ENCODE results near the gene GSTP1. TPM values are rescaled to one million over a fixed set of nuclear protein-coding genes. Genes with fewer than 3 reads are reported as not detected.

Gene GSTP1
- total and polyA plus RNA-seq, 7 donors: 224 to 410 (median 285) TPM

- TF ChIP-seq CTCF (IDR thresholded peaks at IDR 0.05): no peak
- H3K27me3 ChIP-seq (ENCODE audit: insufficient read depth in 3 of 3, low read length in 2 of 3): no peaks in the 10 kb centered on the region
- no peaks in the 10 kb centered on the region for H3K36me3 ChIP-seq (ENCODE audit: insufficient read depth in 1 of 2, low read depth in 1 of 2)
- no peak overlapping the region for H3K4me3 ChIP-seq
- H3K4me1 ChIP-seq: peaks cover 15% of the 10 kb centered on the region
- ATAC-seq (no peak), DNase-seq (peak in 1 of 2 donors; percentile 48)
- H3K9me3 ChIP-seq: no peaks in the 10 kb centered on the region
- WGBS, 3 donors: 82 to 91% (median 86%) methylated on average over 15 of the region's 15 CpGs
- intact Hi-C loops (cut with DNase I): loop anchor here (5.0 kb wide), 1 partner anchor 34 kb away; no protein-coding TSS in a partner anchor
- peak overlapping the region; percentile 94 for H3K27ac ChIP-seq
Measured at GRCh38 chr11:67627812-67628624, 44.4 kb downstream of the GSTP1 start.

GRCh38 chr11:67628710-67629385, 45.2 kb downstream of the GSTP1 start:
- peaks cover 15% of the 10 kb centered on the region for H3K4me1 ChIP-seq
- H3K36me3 ChIP-seq (ENCODE audit: insufficient read depth in 1 of 2, low read depth in 1 of 2): no peaks in the 10 kb centered on the region
- no peaks in the 10 kb centered on the region for H3K27me3 ChIP-seq (ENCODE audit: insufficient read depth in 3 of 3, low read length in 2 of 3)
- H3K27ac ChIP-seq: peak overlapping the region; percentile 94
- WGBS, 3 donors: 31 to 49% (median 36%) methylated on average over 25 of the region's 25 CpGs
- ATAC-seq (no peak), DNase-seq (no peak)
- no peaks in the 10 kb centered on the region for H3K9me3 ChIP-seq
- intact Hi-C loops (cut with DNase I): loop anchor here (5.0 kb wide), 1 partner anchor 33 kb away; no protein-coding TSS in a partner anchor
- peak overlapping the region; percentile 83 for H3K4me3 ChIP-seq
- no peak for TF ChIP-seq CTCF (IDR thresholded peaks at IDR 0.05)

- no peaks in the 10 kb centered on the region for H3K9me3 ChIP-seq
- peaks cover 15% of the 10 kb centered on the region for H3K4me1 ChIP-seq
- WGBS, 3 donors: 1 to 2% (median 1%) methylated on average over 57 to 102 of the region's 102 CpGs
- intact Hi-C loops (cut with DNase I): loop anchor here (5.0 to 10.0 kb wide), 2 partner anchors 33 to 175 kb away; no protein-coding TSS in a partner anchor
- H3K4me3 ChIP-seq: peak within 1 kb of the TSS; percentile 83
- DNase-seq (peak; percentile 85 to 92), ATAC-seq (peak; percentile 67 to 79 (median 72))
- H3K27me3 ChIP-seq (ENCODE audit: insufficient read depth in 3 of 3, low read length in 2 of 3): no peaks in the 10 kb centered on the region
- TF ChIP-seq CTCF (IDR thresholded peaks at IDR 0.05): peak; percentile 82
- no peaks in the 10 kb centered on the region for H3K36me3 ChIP-seq (ENCODE audit: insufficient read depth in 1 of 2, low read depth in 1 of 2)
- peak within 1 kb of the TSS; percentile 94 for H3K27ac ChIP-seq
Measured at GRCh38 chr11:67629386-67630227, 46.0 kb downstream of the GSTP1 start, which contains the start of gene NUDT8. NUDT8 (minus strand) TSS chr11:67629937; CDS start chr11:67629911, 26 bp downstream.

- Histone ChIP-seq H3K9me3 (no peaks in the 10 kb centered on the region), H3K27me3 (ENCODE audit: insufficient read depth in 3 of 3, low read length in 2 of 3) (no peaks in the 10 kb centered on the region), H3K36me3 (ENCODE audit: insufficient read depth in 1 of 2, low read depth in 1 of 2) (no peaks in the 10 kb centered on the region), H3K4me1 (peaks cover 15% of the 10 kb centered on the region), H3K4me3 (peak overlapping the region; percentile 83), H3K27ac (peak overlapping the region; percentile 94)
- intact Hi-C loops (cut with DNase I): loop anchor here in 1 of 2 donors (10.0 kb wide), 1 partner anchor 174 kb away; no protein-coding TSS in a partner anchor
- peak; percentile 99 for DNase-seq
- ATAC-seq: peak; percentile 89 to 92 (median 90)
- peak; percentile 61 for TF ChIP-seq CTCF (IDR thresholded peaks at IDR 0.05)
- 0 to 1% (median 1%) methylated on average over 30 to 70 of the region's 70 CpGs for WGBS, 3 donors
Measured at GRCh38 chr11:67630228-67630942, 46.8 kb downstream of the GSTP1 start.

Measured in psoas muscle (tissue), 8 donors.